HS-5 (cell line): ENCODE results near the gene GPR83.
"Not testable (repeated sequence)": the region's sequence is repeated elsewhere in the genome, so short reads cannot be mapped to it uniquely, and the experiment has no call there.

Experiments used
- DNase-seq: peaks from one replicate; pipeline ENCODE4 v3.0.0-alpha.2; 2012; ENCODE audit warnings: low read depth

Gene GPR83

GRCh38 chr11:94370576-94370975 lies 30.6 kb downstream of the GPR83 start:
- not testable (repeated sequence) for DNase-seq

GRCh38 chr11:94350850-94351563 lies 50.2 kb downstream of the GPR83 start:
- not testable (repeated sequence) for DNase-seq

- DNase-seq = not testable (repeated sequence)
These were observed 54.9 kb downstream of the GPR83 start for GRCh38 chr11:94346311-94346710.

GRCh38 chr11:94343495-94343894 lies 57.7 kb downstream of the GPR83 start:
- no peak for DNase-seq

- DNase-seq = no peak
These were observed 59.0 kb downstream of the GPR83 start for GRCh38 chr11:94342250-94342649.

- DNase-seq = no peak
These were observed 62.6 kb downstream of the GPR83 start for GRCh38 chr11:94338651-94339050.

GRCh38 chr11:94336033-94336432 lies 65.2 kb downstream of the GPR83 start:
- no peak for DNase-seq

GRCh38 chr11:94332814-94333213 lies 68.4 kb downstream of the GPR83 start:
- no peak for DNase-seq

GRCh38 chr11:94330789-94331188 lies 70.4 kb downstream of the GPR83 start:
- no peak for DNase-seq

GRCh38 chr11:94329501-94329900 lies 71.7 kb downstream of the GPR83 start:
- no peak for DNase-seq

- DNase-seq = no peak
These were observed 72.6 kb downstream of the GPR83 start for GRCh38 chr11:94328587-94329080.
